SU-DHL-6 (cell line): ENCODE results near the gene INPP5A.
"Not testable (repeated sequence)": the region's sequence is repeated elsewhere in the genome, so short reads cannot be mapped to it uniquely, and the experiment has no call there.

Experiments used
- CTCF ChIP-seq: fragments of 200-600 bp; sonication (generic); IDR thresholded peaks from one replicate; pipeline ENCODE4 v1.5.1; 2017; ENCODE audit warnings: antibody characterized with exemption, mild to moderate bottlenecking, low read length, moderate library complexity; ENCODE audit not compliant: insufficient read depth, poor library complexity, severe bottlenecking
- EZH2phosphoT487 ChIP-seq: fragments of 200-600 bp; sonication (generic), shearing (Covaris generic); conservative IDR thresholded peaks from 2 replicates; pipeline ENCODE4 v1.6.1; 2018; ENCODE audit warnings: mild to moderate bottlenecking, antibody characterized with exemption, low read length, moderate library complexity, mixed read lengths

GRCh38 chr10:132792099-132792498 lies 254.5 kb downstream of the INPP5A start:
- not testable (repeated sequence) for TF ChIP-seq CTCF, EZH2phosphoT487
